IPS-11a (cell line): ENCODE results near the gene CWC22.
"Not testable (repeated sequence)": the region's sequence is repeated elsewhere in the genome, so short reads cannot be mapped to it uniquely, and the experiment has no call there.

Source experiments
- H3K4me3 ChIP-seq: one replicate; pipeline ENCODE4 v1.5.1; 2013; ENCODE audit warnings: low read depth, low read length, control low read depth

CWC22 gene

GRCh38 chr2:180006781-180007579 lies at the start of gene CWC22:
Gene CWC22 (minus strand): TSS chr2:180007297. CDS start chr2:179993341, 13,956 bp downstream.
- H3K4me3 ChIP-seq: peak within 1 kb of the TSS; percentile 93

- no peak overlapping the region for H3K4me3 ChIP-seq
These were observed 49.4 kb upstream of the CWC22 start for GRCh38 chr2:180056367-180057118.

- not testable (repeated sequence) for H3K4me3 ChIP-seq
These were observed 47.5 kb upstream of the CWC22 start for GRCh38 chr2:180054576-180054975.

GRCh38 chr2:180050246-180050645 lies 43.1 kb upstream of the CWC22 start:
- H3K4me3 ChIP-seq: no peak overlapping the region

GRCh38 chr2:180048251-180048650 lies 41.2 kb upstream of the CWC22 start:
- no peak overlapping the region for H3K4me3 ChIP-seq

- H3K4me3 ChIP-seq: no peak overlapping the region
These were observed 39.7 kb upstream of the CWC22 start for GRCh38 chr2:180046776-180047175.

GRCh38 chr2:180046202-180046601 lies 39.1 kb upstream of the CWC22 start:
- no peak overlapping the region for H3K4me3 ChIP-seq

- no peak overlapping the region for H3K4me3 ChIP-seq
These were observed 33.2 kb upstream of the CWC22 start for GRCh38 chr2:180040146-180040925.

- H3K4me3 ChIP-seq: no peak overlapping the region
These were observed 31.9 kb upstream of the CWC22 start for GRCh38 chr2:180038997-180039396.

GRCh38 chr2:180033993-180034894 lies 27.1 kb upstream of the CWC22 start:
- H3K4me3 ChIP-seq: no peak overlapping the region

- H3K4me3 ChIP-seq: no peak overlapping the region
These were observed 22.5 kb upstream of the CWC22 start for GRCh38 chr2:180029575-180029974.

- H3K4me3 ChIP-seq: no peak overlapping the region
These were observed 14.8 kb upstream of the CWC22 start for GRCh38 chr2:180021850-180022249.

GRCh38 chr2:180017784-180018183 lies 10.7 kb upstream of the CWC22 start:
- H3K4me3 ChIP-seq: no peak overlapping the region

- no peak overlapping the region for H3K4me3 ChIP-seq
These were observed 9.8 kb upstream of the CWC22 start for GRCh38 chr2:180016937-180017336.

- H3K4me3 ChIP-seq: no peak overlapping the region
These were observed 9.0 kb upstream of the CWC22 start for GRCh38 chr2:180015951-180016709.

GRCh38 chr2:180012523-180012922 lies 5.4 kb upstream of the CWC22 start:
- H3K4me3 ChIP-seq: no peak overlapping the region

- no peak overlapping the region for H3K4me3 ChIP-seq
These were observed 3.6 kb upstream of the CWC22 start for GRCh38 chr2:180010701-180011100.

GRCh38 chr2:180006231-180006630 lies 866 bp downstream of the CWC22 start:
- peak overlapping the region; percentile 93 for H3K4me3 ChIP-seq

- not testable (repeated sequence) for H3K4me3 ChIP-seq
These were observed 1.6 kb downstream of the CWC22 start for GRCh38 chr2:180005465-180005864.

- H3K4me3 ChIP-seq: no peak overlapping the region
These were observed 2.4 kb downstream of the CWC22 start for GRCh38 chr2:180004731-180005130.
